K562 (cell line): Measurements from ENCODE around the gene CETN1. TPM values are rescaled to one million over a fixed set of nuclear protein-coding genes. Genes with fewer than 3 reads are reported as not detected.

ENCODE experiments used
- CBFB ChIP-seq: sonication (generic); formaldehyde crosslinking; IDR thresholded peaks from 2 replicates; pipeline ENCODE4 v1.4.0; 2020; ENCODE audit warnings: mild to moderate bottlenecking, missing genetic modification reagents
- CUX1 ChIP-seq: fragments of 200-800 bp; sonication (Bioruptor generic); IDR thresholded peaks from 2 replicates; pipeline ENCODE4 v1.6.1; 2016; ENCODE audit warnings: missing genetic modification characterization, missing compliant biosample characterization
- MXD1 ChIP-seq: fragments of 250-450 bp; sonication (Bioruptor Pico); IDR thresholded peaks from 2 replicates; pipeline ENCODE4 v1.8.0; 2021; ENCODE audit warnings: borderline replicate concordance, mild to moderate bottlenecking, moderate library complexity; ENCODE audit not compliant: poor library complexity, severe bottlenecking
- NFE2 ChIP-seq: IDR thresholded peaks from 2 replicates; pipeline ENCODE4 v1.6.1; 2014; ENCODE audit warnings: antibody characterized with exemption, low read depth
- SNAPC5 ChIP-seq: fragments of 250-450 bp; sonication (Bioruptor Pico); IDR thresholded peaks from 2 replicates; pipeline ENCODE4 v1.8.0; 2021; ENCODE audit warnings: moderate library complexity, mild to moderate bottlenecking, inconsistent platforms
- TAF15 ChIP-seq: fragments of 200-400 bp; formaldehyde crosslinking; IDR thresholded peaks from 2 replicates; pipeline ENCODE4 v1.6.1; 2017; ENCODE audit warnings: mild to moderate bottlenecking, low read depth, low read length, moderate library complexity
- TCFL5 ChIP-seq: fragments of 250-450 bp; sonication (Bioruptor Pico); conservative IDR thresholded peaks from 2 replicates; pipeline ENCODE4 v1.6.1; 2021; ENCODE audit warnings: mild to moderate bottlenecking, moderate library complexity, matching md5 sums
- TRIM24 ChIP-seq, 2 experiments: fragments of 450-650 bp; IDR thresholded peaks; 2 replicates each; pipeline ENCODE4 v1.6.1; 2016
- U2AF2 ChIP-seq: fragments of 200-400 bp; formaldehyde crosslinking; optimal IDR thresholded peaks from 2 replicates; pipeline ENCODE3; 2017; ENCODE audit warnings: low read depth, mild to moderate bottlenecking, low read length
- ZNF79 ChIP-seq: fragments of 250-450 bp; sonication (Bioruptor Pico); IDR thresholded peaks from 2 replicates; pipeline ENCODE4 v1.4.0; 2020; ENCODE audit warnings: low read depth, mild to moderate bottlenecking, moderate library complexity
- polyA plus RNA-seq, 8 experiments: library from polyadenylated mRNA; depleted of rRNA in 4 of 8; stranded (reverse) in 5 of 8; unstranded in 3 of 8; fragments of >200 nt; fragmentation: Nextera tagmentation in 2 of 8; fragmentation: Illumina TruSeq in 1 of 8; extraction: Ambion mirVana in 2 of 8; extraction: Trizol in 1 of 8; gene quantifications; 2 replicates each; pipeline versions ENCODE4 v1.2.1 to v1.2.3, GENCODE V29; 2011 to 2014; ENCODE audit warnings: inconsistent platforms in 1 of 8, missing spikeins in 1 of 8
- total RNA-seq, 7 experiments: library from RNA; depleted of rRNA in 6 of 7; stranded (reverse); fragments of >200 nt in 6 of 7; fragmentation: Illumina TruSeq in 2 of 7; extraction: Trizol in 2 of 7; gene quantifications; 2 replicates each; pipeline versions ENCODE4 v1.2.1 to v1.2.3, GENCODE V29; 2011 to 2021; ENCODE audit warnings: low replicate concordance in 1 of 7

CETN1 gene
- total and polyA plus RNA-seq, 9 of the 15 experiments (the other 6 are each of a cell fraction or from before 2014, with no cell fraction given) = 0.07 to 0.34 (median 0.19) TPM; not detected in 3

- TF ChIP-seq CBFB (no peak), SNAPC5 (CRISPR knock-in tag) (no peak), TAF15 (no peak), ZNF79 (CRISPR knock-in tag) (no peak), U2AF2 (no peak), TRIM24 (IDR thresholded peaks at IDR 0.05) (no peak), NFE2 (no peak), TCFL5 (CRISPR knock-in tag) (no peak), MXD1 (CRISPR knock-in tag) (no peak), CUX1 (CRISPR knock-in tag) (no peak)
These were observed 18.0 kb downstream of the CETN1 start (continued) for GRCh38 chr18:598124-598589.
